ENCODE data around the gene PTPN18.

GRCh38 chr2:130349174-130349573 is 6.7 kb upstream of the PTPN18 start:
- TF ChIP-seq CTCF (IDR thresholded peaks at IDR 0.05 in 4 of 5, conservative IDR thresholded peaks at IDR 0.05 in 1 of 5), result no peak
- TF ChIP-seq POLR2A (IDR thresholded peaks at IDR 0.05), result no peak

Data from gastrocnemius medialis (tissue), 4 donors.